ENCODE results near the gene ANKRD13C.

ANKRD13C gene

DNA sequence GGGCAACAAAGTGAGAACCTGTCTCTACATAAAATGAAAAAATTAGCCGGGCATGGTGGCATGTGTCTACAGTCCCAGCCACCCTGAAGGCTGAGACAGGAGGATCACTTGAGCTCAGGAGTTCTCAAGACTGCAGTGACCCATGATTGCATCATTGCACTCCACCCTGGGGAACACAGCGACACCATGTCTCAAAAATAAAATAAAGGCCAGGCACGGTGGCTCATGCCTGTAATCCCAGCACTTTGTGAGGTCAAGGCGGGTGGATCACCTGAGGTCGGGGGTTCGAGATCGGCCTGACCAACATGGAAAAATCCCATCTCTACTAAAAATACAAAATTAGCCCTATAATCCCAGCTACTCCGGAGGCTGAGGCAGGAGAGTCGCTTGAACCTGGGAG lies 20.1 kb downstream of the ANKRD13C start:
- no peak for DNase-seq (ENCODE audit: low spot score)
- WGBS, 2 donors (ENCODE audit: extremely low coverage in 2 of 2, insufficient read length in 2 of 2, insufficient replicate concordance in 1 of 2) = no CpG with 5 or more reads among the region's 9 CpGs
- no peak overlapping the region for H2BK15ac ChIP-seq (ENCODE audit: low read length)
- no peaks in the 10 kb centered on the region for H3K27me3 ChIP-seq (ENCODE audit: control insufficient read depth in 3 of 3, insufficient read depth in 3 of 3, low read depth in 1 of 3, low read length in 3 of 3)
- H2BK120ac ChIP-seq (ENCODE audit: low read depth, low read length) = no peak overlapping the region
- H4K8ac ChIP-seq (ENCODE audit: low read depth, low read length) = no peak overlapping the region
- H3K4ac ChIP-seq (ENCODE audit: low read length) = no peak overlapping the region
- H3K79me1 ChIP-seq (ENCODE audit: low read depth, low read length) = no peaks in the 10 kb centered on the region
- no peak overlapping the region for H4K91ac ChIP-seq (ENCODE audit: low read depth, low read length, poor library complexity)
- no peak overlapping the region for H3K27ac ChIP-seq (replicated peaks; ENCODE audit: low read length)
- H3K9me3 ChIP-seq (replicated peaks in 1 of 2; ENCODE audit: control insufficient read depth in 2 of 2, insufficient read depth in 1 of 2, low read depth in 1 of 2, low read length in 2 of 2) = peaks cover 0 to 5% of the 10 kb centered on the region in 2 donors
- H3K23ac ChIP-seq (ENCODE audit: low read depth, low read length, poor library complexity) = no peak overlapping the region
- H2AFZ ChIP-seq (ENCODE audit: low read length) = no peak overlapping the region
- peaks cover 0 to 46% of the 10 kb centered on the region in 2 donors for H3K36me3 ChIP-seq (replicated peaks in 1 of 2; ENCODE audit: control insufficient read depth in 2 of 2, insufficient read depth in 2 of 2, low read length in 2 of 2)
- H3K4me1 ChIP-seq (ENCODE audit: control insufficient read depth in 2 of 2, insufficient read depth in 1 of 2, low read depth in 1 of 2, low read length in 2 of 2) = no peaks in the 10 kb centered on the region
- H2BK12ac ChIP-seq (ENCODE audit: low read length) = no peak overlapping the region
- H3K18ac ChIP-seq (ENCODE audit: low read length) = no peak overlapping the region
- no peak overlapping the region for H2BK5ac ChIP-seq (ENCODE audit: low read length)
- no peak overlapping the region for H3K4me3 ChIP-seq (ENCODE audit: low read length in 2 of 2)
- H2AK5ac ChIP-seq (ENCODE audit: low read depth, low read length) = no peak overlapping the region
- H3K9ac ChIP-seq (ENCODE audit: low read depth, low read length, poor library complexity) = no peak overlapping the region
- no peak overlapping the region for H3K4me2 ChIP-seq (ENCODE audit: insufficient read depth, low read length, poor library complexity, severe bottlenecking)
- no peak overlapping the region for H3K14ac ChIP-seq (ENCODE audit: low read length)

DNA sequence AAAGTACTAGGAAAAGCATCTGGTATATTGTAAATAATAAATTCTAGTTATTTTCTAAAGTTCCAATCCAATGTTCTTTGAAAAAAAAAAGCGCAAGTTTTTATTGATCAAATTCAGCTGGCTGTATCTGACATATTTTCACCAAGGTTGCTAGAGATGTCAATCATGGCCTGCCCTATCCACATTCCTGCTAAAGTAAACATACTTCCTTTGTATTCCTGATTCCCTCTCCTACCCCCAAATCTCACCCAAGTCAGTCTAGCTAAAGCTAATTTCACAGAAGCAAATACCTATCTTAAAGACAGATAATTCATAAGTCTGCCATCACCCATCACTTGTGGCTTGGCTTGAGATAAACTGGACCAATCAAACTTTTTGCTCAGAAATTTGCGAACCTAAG lies 21.3 kb downstream of the ANKRD13C start:
- Histone ChIP-seq H3K9me3 (replicated peaks in 1 of 2; ENCODE audit: control insufficient read depth in 2 of 2, insufficient read depth in 1 of 2, low read depth in 1 of 2, low read length in 2 of 2) (no peaks in the 10 kb centered on the region), H2AFZ (ENCODE audit: low read length) (no peak overlapping the region), H3K27me3 (ENCODE audit: control insufficient read depth in 3 of 3, insufficient read depth in 3 of 3, low read depth in 1 of 3, low read length in 3 of 3) (no peaks in the 10 kb centered on the region), H3K79me1 (ENCODE audit: low read depth, low read length) (no peaks in the 10 kb centered on the region), H2AK5ac (ENCODE audit: low read depth, low read length) (no peak overlapping the region), H3K14ac (ENCODE audit: low read length) (no peak overlapping the region), H2BK5ac (ENCODE audit: low read length) (no peak overlapping the region), H2BK15ac (ENCODE audit: low read length) (no peak overlapping the region), H3K4me3 (ENCODE audit: low read length in 2 of 2) (no peak overlapping the region), H3K27ac (replicated peaks; ENCODE audit: low read length) (no peak overlapping the region), H3K4me1 (ENCODE audit: control insufficient read depth in 2 of 2, insufficient read depth in 1 of 2, low read depth in 1 of 2, low read length in 2 of 2) (no peaks in the 10 kb centered on the region), H3K23ac (ENCODE audit: low read depth, low read length, poor library complexity) (no peak overlapping the region), H3K36me3 (replicated peaks in 1 of 2; ENCODE audit: control insufficient read depth in 2 of 2, insufficient read depth in 2 of 2, low read length in 2 of 2) (peaks cover 0 to 42% of the 10 kb centered on the region in 2 donors), H4K8ac (ENCODE audit: low read depth, low read length) (no peak overlapping the region), H3K4ac (ENCODE audit: low read length) (no peak overlapping the region), H3K9ac (ENCODE audit: low read depth, low read length, poor library complexity) (no peak overlapping the region), H3K18ac (ENCODE audit: low read length) (no peak overlapping the region), H2BK12ac (ENCODE audit: low read length) (no peak overlapping the region), H3K4me2 (ENCODE audit: insufficient read depth, low read length, poor library complexity, severe bottlenecking) (no peak overlapping the region), H2BK120ac (ENCODE audit: low read depth, low read length) (no peak overlapping the region), H4K91ac (ENCODE audit: low read depth, low read length, poor library complexity) (no peak overlapping the region)
- no CpG with 5 or more reads among the region's 2 CpGs for WGBS, 2 donors (ENCODE audit: extremely low coverage in 2 of 2, insufficient read length in 2 of 2, insufficient replicate concordance in 1 of 2)
- no peak for DNase-seq (ENCODE audit: low spot score)

DNA sequence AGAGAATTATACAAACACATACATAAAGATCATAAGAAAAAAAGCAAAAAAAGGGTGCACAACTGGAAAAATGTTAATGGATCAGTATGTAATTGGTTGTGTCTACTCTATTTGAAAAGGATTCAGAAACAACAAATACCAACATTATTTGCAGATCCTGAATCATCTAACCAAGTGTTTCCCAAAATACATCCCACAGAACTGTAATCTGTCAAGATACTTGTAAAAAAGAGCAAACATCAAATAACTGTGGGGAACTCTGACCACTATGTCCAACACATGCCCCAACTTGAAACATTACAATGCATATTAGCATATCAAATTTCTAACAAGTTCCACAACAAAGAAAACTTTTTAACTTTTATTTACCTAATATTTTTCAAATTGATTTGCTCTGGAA lies 22.6 kb downstream of the ANKRD13C start:
- Histone ChIP-seq H2BK12ac (ENCODE audit: low read length) (no peak overlapping the region), H4K8ac (ENCODE audit: low read depth, low read length) (no peak overlapping the region), H3K36me3 (replicated peaks in 1 of 2; ENCODE audit: control insufficient read depth in 2 of 2, insufficient read depth in 2 of 2, low read length in 2 of 2) (peaks cover 0 to 50% of the 10 kb centered on the region in 2 donors), H3K4me1 (ENCODE audit: control insufficient read depth in 2 of 2, insufficient read depth in 1 of 2, low read depth in 1 of 2, low read length in 2 of 2) (no peaks in the 10 kb centered on the region), H2BK15ac (ENCODE audit: low read length) (no peak overlapping the region), H3K9ac (ENCODE audit: low read depth, low read length, poor library complexity) (no peak overlapping the region), H2AK5ac (ENCODE audit: low read depth, low read length) (no peak overlapping the region), H3K4me3 (ENCODE audit: low read length in 2 of 2) (no peak overlapping the region), H3K9me3 (replicated peaks in 1 of 2; ENCODE audit: control insufficient read depth in 2 of 2, insufficient read depth in 1 of 2, low read depth in 1 of 2, low read length in 2 of 2) (no peaks in the 10 kb centered on the region), H3K27me3 (ENCODE audit: control insufficient read depth in 3 of 3, insufficient read depth in 3 of 3, low read depth in 1 of 3, low read length in 3 of 3) (no peaks in the 10 kb centered on the region), H3K4ac (ENCODE audit: low read length) (no peak overlapping the region), H3K14ac (ENCODE audit: low read length) (no peak overlapping the region), H3K4me2 (ENCODE audit: insufficient read depth, low read length, poor library complexity, severe bottlenecking) (no peak overlapping the region), H3K27ac (replicated peaks; ENCODE audit: low read length) (no peak overlapping the region), H4K91ac (ENCODE audit: low read depth, low read length, poor library complexity) (no peak overlapping the region), H2AFZ (ENCODE audit: low read length) (no peak overlapping the region), H2BK5ac (ENCODE audit: low read length) (no peak overlapping the region), H3K79me1 (ENCODE audit: low read depth, low read length) (no peaks in the 10 kb centered on the region), H3K23ac (ENCODE audit: low read depth, low read length, poor library complexity) (no peak overlapping the region), H3K18ac (ENCODE audit: low read length) (no peak overlapping the region), H2BK120ac (ENCODE audit: low read depth, low read length) (no peak overlapping the region)
- DNase-seq (ENCODE audit: low spot score) = no peak

DNA sequence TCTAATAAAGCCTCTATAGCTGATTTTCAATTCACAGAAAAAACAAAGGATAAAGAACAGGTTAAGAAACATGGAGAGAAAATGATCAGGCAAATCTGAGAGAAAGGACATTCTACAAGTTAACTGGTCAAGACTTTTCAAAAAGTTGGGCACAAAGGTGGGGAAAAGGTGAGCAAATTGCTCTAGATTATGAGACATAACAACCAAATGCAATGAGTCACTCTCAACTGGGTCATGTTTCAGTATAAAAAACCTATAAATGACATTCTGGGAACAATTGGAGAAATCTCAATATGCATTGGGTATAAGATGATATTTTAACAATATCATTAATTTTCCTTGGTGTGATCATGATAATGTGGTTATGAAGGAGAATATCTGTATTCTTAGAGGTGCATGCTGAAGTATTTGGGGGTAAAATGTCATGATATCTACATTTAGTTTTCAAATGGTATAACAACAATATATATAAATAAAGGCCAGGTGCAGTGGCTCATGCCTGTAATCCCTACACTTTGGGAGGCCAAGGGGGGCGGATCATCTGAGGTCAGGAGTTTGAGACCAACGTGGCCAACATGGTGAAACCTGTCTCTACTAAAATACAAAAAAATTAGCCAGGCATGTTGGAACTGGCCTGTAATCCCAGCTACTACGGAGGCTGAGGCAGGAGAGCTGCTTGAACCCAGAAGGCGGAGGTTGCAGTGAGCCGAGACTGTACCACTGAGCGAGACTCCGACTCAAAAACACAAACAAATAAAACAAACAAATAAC lies 27.0 kb downstream of the ANKRD13C start:
- Histone ChIP-seq H3K79me1 (ENCODE audit: low read depth, low read length) (peaks cover 1% of the 10 kb centered on the region), H3K36me3 (replicated peaks in 1 of 2; ENCODE audit: control insufficient read depth in 2 of 2, insufficient read depth in 2 of 2, low read length in 2 of 2) (peaks cover 0 to 45% of the 10 kb centered on the region in 2 donors), H3K4me2 (ENCODE audit: insufficient read depth, low read length, poor library complexity, severe bottlenecking) (no peak overlapping the region), H3K23ac (ENCODE audit: low read depth, low read length, poor library complexity) (no peak overlapping the region), H3K27me3 (ENCODE audit: control insufficient read depth in 3 of 3, insufficient read depth in 3 of 3, low read depth in 1 of 3, low read length in 3 of 3) (no peaks in the 10 kb centered on the region), H3K27ac (replicated peaks; ENCODE audit: low read length) (no peak overlapping the region), H3K9me3 (replicated peaks in 1 of 2; ENCODE audit: control insufficient read depth in 2 of 2, insufficient read depth in 1 of 2, low read depth in 1 of 2, low read length in 2 of 2) (no peaks in the 10 kb centered on the region), H3K14ac (ENCODE audit: low read length) (no peak overlapping the region), H4K8ac (ENCODE audit: low read depth, low read length) (no peak overlapping the region), H2BK120ac (ENCODE audit: low read depth, low read length) (no peak overlapping the region), H3K4me1 (ENCODE audit: control insufficient read depth in 2 of 2, insufficient read depth in 1 of 2, low read depth in 1 of 2, low read length in 2 of 2) (no peaks in the 10 kb centered on the region), H2BK15ac (ENCODE audit: low read length) (no peak overlapping the region), H3K4me3 (ENCODE audit: low read length in 2 of 2) (no peak overlapping the region), H3K9ac (ENCODE audit: low read depth, low read length, poor library complexity) (no peak overlapping the region), H2BK12ac (ENCODE audit: low read length) (no peak overlapping the region), H4K91ac (ENCODE audit: low read depth, low read length, poor library complexity) (no peak overlapping the region), H3K4ac (ENCODE audit: low read length) (no peak overlapping the region), H2AFZ (ENCODE audit: low read length) (no peak overlapping the region), H3K18ac (ENCODE audit: low read length) (no peak overlapping the region), H2BK5ac (ENCODE audit: low read length) (no peak overlapping the region), H2AK5ac (ENCODE audit: low read depth, low read length) (no peak overlapping the region)
- no peak for DNase-seq (ENCODE audit: low spot score)
- WGBS, 2 donors (ENCODE audit: extremely low coverage in 2 of 2, insufficient read length in 2 of 2, insufficient replicate concordance in 1 of 2) = 100% methylated on average over 1 of the region's 7 CpGs; no CpG with 5 or more reads in 1 of the 2 donors

All from neuronal stem cell (in vitro differentiated cells).